GM12875 (cell line): Measurements from ENCODE around the gene GRP.

Experiments
- H3K4me3 ChIP-seq: one replicate; pipeline ENCODE4 v1.5.1; 2011; ENCODE audit warnings: low read depth, low read length, control low read depth
- CTCF ChIP-seq: IDR thresholded peaks from 2 replicates; pipeline ENCODE4 v1.5.1; 2011; ENCODE audit warnings: low read depth, mild to moderate bottlenecking, control low read depth, inconsistent platforms, low read length, moderate library complexity, borderline replicate concordance; ENCODE audit not compliant: insufficient read depth

GRP gene

GRCh38 chr18:59264651-59265245 is 44.8 kb downstream of the GRP start:
- no peak overlapping the region for H3K4me3 ChIP-seq
- no peak for TF ChIP-seq CTCF

GRCh38 chr18:59265246-59265973 is 45.5 kb downstream of the GRP start:
- TF ChIP-seq CTCF = no peak

GRCh38 chr18:59265974-59266369 is 46.0 kb downstream of the GRP start:
- no peak overlapping the region for H3K4me3 ChIP-seq
- TF ChIP-seq CTCF = no peak

More at GRCh38 chr18:59265246-59265973, 45.5 kb downstream of the GRP start:
- no peak overlapping the region for H3K4me3 ChIP-seq

GRCh38 chr18:59266459-59266858 is 46.5 kb downstream of the GRP start:
- H3K4me3 ChIP-seq = no peak overlapping the region
- no peak for TF ChIP-seq CTCF

- TF ChIP-seq CTCF = no peak
- H3K4me3 ChIP-seq = no peak overlapping the region
These were observed 47.0 kb downstream of the GRP start for GRCh38 chr18:59266886-59267502.

GRCh38 chr18:59267503-59268126 is 47.7 kb downstream of the GRP start:
- no peak overlapping the region for H3K4me3 ChIP-seq
- TF ChIP-seq CTCF = no peak
